ENCODE results near the gene PLD1.
"Not testable (repeated sequence)": the region's sequence is repeated elsewhere in the genome, so short reads cannot be mapped to it uniquely, and the experiment has no call there.

The PLD1 gene, protein sequence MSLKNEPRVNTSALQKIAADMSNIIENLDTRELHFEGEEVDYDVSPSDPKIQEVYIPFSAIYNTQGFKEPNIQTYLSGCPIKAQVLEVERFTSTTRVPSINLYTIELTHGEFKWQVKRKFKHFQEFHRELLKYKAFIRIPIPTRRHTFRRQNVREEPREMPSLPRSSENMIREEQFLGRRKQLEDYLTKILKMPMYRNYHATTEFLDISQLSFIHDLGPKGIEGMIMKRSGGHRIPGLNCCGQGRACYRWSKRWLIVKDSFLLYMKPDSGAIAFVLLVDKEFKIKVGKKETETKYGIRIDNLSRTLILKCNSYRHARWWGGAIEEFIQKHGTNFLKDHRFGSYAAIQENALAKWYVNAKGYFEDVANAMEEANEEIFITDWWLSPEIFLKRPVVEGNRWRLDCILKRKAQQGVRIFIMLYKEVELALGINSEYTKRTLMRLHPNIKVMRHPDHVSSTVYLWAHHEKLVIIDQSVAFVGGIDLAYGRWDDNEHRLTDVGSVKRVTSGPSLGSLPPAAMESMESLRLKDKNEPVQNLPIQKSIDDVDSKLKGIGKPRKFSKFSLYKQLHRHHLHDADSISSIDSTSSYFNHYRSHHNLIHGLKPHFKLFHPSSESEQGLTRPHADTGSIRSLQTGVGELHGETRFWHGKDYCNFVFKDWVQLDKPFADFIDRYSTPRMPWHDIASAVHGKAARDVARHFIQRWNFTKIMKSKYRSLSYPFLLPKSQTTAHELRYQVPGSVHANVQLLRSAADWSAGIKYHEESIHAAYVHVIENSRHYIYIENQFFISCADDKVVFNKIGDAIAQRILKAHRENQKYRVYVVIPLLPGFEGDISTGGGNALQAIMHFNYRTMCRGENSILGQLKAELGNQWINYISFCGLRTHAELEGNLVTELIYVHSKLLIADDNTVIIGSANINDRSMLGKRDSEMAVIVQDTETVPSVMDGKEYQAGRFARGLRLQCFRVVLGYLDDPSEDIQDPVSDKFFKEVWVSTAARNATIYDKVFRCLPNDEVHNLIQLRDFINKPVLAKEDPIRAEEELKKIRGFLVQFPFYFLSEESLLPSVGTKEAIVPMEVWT

DNA sequence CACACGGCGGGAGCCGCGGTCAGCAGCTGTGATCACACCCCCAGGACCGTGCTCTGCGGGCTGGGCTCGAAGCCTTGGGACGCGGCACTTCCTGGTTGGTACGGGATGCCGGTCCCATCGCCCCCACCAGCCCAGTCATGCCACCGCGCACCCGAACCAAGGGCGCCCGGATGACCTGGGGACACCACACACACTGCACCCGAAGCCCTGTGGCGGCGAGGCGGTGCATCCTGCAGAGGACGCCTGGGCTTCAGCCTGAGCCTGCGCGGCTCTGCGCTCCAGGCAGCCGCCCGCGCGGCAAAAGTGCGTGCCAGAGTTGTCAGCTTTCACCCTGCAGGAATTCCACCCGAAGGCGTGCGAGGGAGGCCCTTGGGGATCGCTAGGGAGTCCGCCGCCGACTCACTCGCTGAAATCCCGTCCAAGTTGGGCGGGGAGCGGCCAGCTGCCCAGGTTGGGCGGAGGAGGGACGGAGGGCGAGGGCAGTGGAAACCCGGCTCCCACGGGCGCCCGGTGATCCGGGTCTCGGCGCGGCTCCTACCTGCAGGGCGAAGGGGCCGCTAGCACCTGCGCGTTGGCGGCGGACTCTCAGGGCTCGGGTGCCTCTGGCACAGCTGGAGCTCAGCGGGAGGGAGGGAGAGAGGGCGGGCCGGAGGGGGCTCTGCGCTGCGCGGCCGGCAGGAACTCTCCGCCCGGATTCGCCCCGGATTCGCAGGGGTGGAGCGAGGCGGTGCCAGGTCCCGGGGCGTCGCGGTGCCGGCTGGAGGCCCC, at the start of gene PLD1:
TSS of gene PLD1 (minus strand) at position 623 of the 768 bp plus-strand sequence. CDS start 72,432 bp downstream, outside the sequence.
- Histone ChIP-seq H3K9ac (ENCODE audit: low read depth, low read length) (no peak within 1 kb of the TSS), H3K9me3 (ENCODE audit: control insufficient read depth, insufficient read depth, low read length) (no peaks in the 10 kb centered on the region), H3K4me1 (ENCODE audit: control insufficient read depth, insufficient read depth, low read length) (no peaks in the 10 kb centered on the region), H3K4me3 (ENCODE audit: low read depth, low read length) (peak within 1 kb of the TSS; percentile 79), H3K36me3 (ENCODE audit: control insufficient read depth, insufficient read depth, low read length) (no peaks in the 10 kb centered on the region), H3K27me3 (ENCODE audit: control insufficient read depth, insufficient read depth, low read length) (peaks cover 29% of the 10 kb centered on the region)

DNA sequence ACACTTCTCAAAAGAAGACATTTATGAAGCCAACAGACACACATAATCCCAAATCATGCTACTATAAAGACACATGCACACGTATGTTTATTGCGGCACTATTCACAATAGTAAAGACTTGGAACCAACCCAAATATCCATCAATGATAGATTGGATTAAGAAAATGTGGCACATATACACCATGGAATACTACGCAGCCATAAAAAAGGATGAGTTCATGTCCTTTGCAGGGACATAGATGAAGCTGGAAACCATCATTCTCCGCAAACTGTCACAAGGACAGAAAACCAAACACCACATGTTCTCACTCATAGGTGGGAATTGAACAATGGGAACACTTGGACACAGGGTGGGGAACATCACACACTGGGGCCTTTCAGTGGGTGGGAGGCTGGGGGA, 48.5 kb upstream of the PLD1 start:
- H3K9ac ChIP-seq (ENCODE audit: low read depth, low read length); H3K27me3 ChIP-seq (ENCODE audit: control insufficient read depth, insufficient read depth, low read length); H3K36me3 ChIP-seq (ENCODE audit: control insufficient read depth, insufficient read depth, low read length); H3K4me1 ChIP-seq (ENCODE audit: control insufficient read depth, insufficient read depth, low read length); H3K4me3 ChIP-seq (ENCODE audit: low read depth, low read length): not testable (repeated sequence)
- H3K9me3 ChIP-seq (ENCODE audit: control insufficient read depth, insufficient read depth, low read length): peaks cover 22% of the 10 kb centered on the region

DNA sequence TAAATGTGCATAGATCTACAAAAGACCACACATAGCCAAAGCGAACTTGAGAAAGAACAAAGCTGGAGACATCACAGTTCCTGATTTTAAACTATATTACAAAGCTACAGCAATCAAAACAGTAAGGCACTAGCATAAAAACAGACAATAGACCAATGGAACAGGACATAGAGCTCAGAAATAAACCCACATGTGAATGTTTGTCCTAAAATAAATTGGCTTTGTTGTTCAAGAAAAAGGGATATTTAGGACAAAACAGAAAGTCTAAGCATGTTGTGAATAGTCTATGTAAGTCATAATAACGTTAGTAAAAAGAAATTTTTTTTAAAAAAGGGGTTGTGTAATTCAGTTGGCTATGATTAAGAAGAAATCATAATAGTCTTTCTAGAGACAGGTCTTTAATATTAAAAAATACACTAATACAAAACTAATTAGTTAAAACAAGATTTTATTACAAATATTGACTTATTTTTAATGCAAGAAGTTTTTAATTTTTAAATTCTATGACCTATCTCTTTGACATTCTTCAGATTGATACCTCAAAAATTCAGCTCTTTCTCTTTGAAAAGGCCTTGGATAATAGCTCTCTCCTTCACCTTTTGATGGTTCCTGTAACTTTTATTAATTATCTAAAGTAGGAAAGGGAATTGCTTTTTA, 44.5 kb upstream of the PLD1 start:
- no peak overlapping the region for H3K4me3 ChIP-seq (ENCODE audit: low read depth, low read length)
- H3K27me3 ChIP-seq (ENCODE audit: control insufficient read depth, insufficient read depth, low read length): no peaks in the 10 kb centered on the region
- peaks cover 25% of the 10 kb centered on the region for H3K9me3 ChIP-seq (ENCODE audit: control insufficient read depth, insufficient read depth, low read length)
- no peaks in the 10 kb centered on the region for H3K4me1 ChIP-seq (ENCODE audit: control insufficient read depth, insufficient read depth, low read length)
- H3K36me3 ChIP-seq (ENCODE audit: control insufficient read depth, insufficient read depth, low read length): no peaks in the 10 kb centered on the region
- no peak overlapping the region for H3K9ac ChIP-seq (ENCODE audit: low read depth, low read length)

DNA sequence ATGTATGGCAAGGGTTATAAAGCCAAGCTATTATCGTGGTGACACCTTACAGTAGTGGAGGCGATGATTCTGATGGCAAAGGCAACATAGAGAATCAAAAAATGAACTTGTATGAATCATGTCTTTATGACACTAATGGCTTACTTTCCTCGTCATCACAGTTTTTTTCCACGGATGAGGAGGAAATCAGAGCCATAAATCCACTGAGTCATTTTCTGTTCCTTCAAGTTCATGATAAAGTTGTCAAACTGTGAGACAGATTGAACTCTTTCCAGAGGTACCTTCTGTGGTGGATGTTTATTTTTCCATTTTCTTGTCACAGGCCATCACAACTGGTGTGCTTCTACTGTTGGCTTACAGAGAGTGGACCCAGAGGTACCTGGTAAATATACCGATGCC, 41.4 kb upstream of the PLD1 start:
- no peaks in the 10 kb centered on the region for H3K27me3 ChIP-seq (ENCODE audit: control insufficient read depth, insufficient read depth, low read length)
- H3K36me3 ChIP-seq (ENCODE audit: control insufficient read depth, insufficient read depth, low read length): no peaks in the 10 kb centered on the region
- H3K4me3 ChIP-seq (ENCODE audit: low read depth, low read length): no peak overlapping the region
- no peak overlapping the region for H3K9ac ChIP-seq (ENCODE audit: low read depth, low read length)
- peaks cover 23% of the 10 kb centered on the region for H3K9me3 ChIP-seq (ENCODE audit: control insufficient read depth, insufficient read depth, low read length)
- H3K4me1 ChIP-seq (ENCODE audit: control insufficient read depth, insufficient read depth, low read length): no peaks in the 10 kb centered on the region

DNA sequence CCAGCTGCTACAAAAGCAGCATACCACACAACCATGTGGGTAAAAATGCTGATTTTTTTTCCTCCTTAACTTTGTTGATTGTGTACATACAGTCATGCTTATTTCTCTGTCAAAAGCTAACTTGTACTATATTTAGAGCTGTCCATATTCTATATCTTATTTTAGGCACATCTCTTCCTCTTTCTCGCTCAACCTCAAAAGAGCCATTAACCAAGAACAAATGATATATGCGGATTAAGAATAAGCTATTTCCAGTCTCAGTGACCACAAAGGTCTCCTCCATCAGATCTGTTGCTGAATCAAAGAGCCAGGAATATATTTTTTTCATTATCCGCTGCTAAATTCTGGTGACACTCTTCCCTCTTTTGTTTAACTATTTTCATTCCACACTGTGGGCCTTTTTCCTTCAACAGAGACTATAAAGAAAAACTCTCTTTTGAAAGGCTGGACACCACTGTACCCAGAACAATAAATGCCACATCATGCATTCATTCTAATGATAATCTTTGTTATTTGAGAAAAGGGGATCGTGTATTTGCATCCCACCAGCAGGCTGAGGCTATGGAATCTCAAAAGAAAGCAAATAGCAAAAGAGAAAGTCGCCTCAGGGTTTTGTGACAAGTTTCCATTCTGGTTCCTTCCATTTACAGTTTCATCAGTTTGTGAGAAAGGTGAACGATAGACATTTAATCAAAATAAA, 40.8 kb upstream of the PLD1 start:
- Histone ChIP-seq H3K4me1 (ENCODE audit: control insufficient read depth, insufficient read depth, low read length) (no peaks in the 10 kb centered on the region), H3K27me3 (ENCODE audit: control insufficient read depth, insufficient read depth, low read length) (no peaks in the 10 kb centered on the region), H3K4me3 (ENCODE audit: low read depth, low read length) (no peak overlapping the region), H3K9ac (ENCODE audit: low read depth, low read length) (no peak overlapping the region), H3K36me3 (ENCODE audit: control insufficient read depth, insufficient read depth, low read length) (no peaks in the 10 kb centered on the region), H3K9me3 (ENCODE audit: control insufficient read depth, insufficient read depth, low read length) (peaks cover 17% of the 10 kb centered on the region)

DNA sequence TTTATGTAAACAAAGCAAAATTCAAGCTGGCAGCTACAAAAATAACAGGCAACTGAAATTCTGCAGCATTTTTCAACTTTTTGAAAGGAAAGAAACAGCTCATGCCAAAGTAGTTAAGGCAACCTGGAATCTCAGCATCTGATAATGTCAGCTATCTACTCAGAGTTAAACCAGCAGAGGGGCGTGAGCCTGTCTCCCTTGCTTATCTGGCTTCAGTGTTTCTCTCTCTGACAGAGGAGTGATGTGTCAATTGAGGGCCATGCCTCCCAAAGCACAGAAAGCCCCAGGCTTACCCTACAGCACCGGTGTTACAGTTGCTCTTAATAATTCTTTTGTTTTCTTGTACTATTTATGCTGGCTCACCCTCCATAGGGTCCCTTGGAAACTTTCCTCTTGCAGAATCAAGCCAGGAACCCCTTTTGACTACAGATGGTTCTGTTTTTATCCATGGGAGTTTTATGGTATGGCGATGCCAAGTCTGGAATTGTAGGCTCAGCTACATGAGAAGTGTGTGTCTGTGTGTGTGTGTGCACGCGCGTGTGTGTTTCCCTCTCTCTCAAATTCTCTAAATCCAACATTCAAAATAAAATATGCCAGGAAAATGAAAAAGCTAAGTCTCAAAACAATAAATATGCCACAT, 40.2 kb upstream of the PLD1 start:
- Histone ChIP-seq H3K4me1 (ENCODE audit: control insufficient read depth, insufficient read depth, low read length) (no peaks in the 10 kb centered on the region), H3K9me3 (ENCODE audit: control insufficient read depth, insufficient read depth, low read length) (peaks cover 13% of the 10 kb centered on the region), H3K9ac (ENCODE audit: low read depth, low read length) (no peak overlapping the region), H3K27me3 (ENCODE audit: control insufficient read depth, insufficient read depth, low read length) (no peaks in the 10 kb centered on the region), H3K4me3 (ENCODE audit: low read depth, low read length) (no peak overlapping the region), H3K36me3 (ENCODE audit: control insufficient read depth, insufficient read depth, low read length) (no peaks in the 10 kb centered on the region)

DNA sequence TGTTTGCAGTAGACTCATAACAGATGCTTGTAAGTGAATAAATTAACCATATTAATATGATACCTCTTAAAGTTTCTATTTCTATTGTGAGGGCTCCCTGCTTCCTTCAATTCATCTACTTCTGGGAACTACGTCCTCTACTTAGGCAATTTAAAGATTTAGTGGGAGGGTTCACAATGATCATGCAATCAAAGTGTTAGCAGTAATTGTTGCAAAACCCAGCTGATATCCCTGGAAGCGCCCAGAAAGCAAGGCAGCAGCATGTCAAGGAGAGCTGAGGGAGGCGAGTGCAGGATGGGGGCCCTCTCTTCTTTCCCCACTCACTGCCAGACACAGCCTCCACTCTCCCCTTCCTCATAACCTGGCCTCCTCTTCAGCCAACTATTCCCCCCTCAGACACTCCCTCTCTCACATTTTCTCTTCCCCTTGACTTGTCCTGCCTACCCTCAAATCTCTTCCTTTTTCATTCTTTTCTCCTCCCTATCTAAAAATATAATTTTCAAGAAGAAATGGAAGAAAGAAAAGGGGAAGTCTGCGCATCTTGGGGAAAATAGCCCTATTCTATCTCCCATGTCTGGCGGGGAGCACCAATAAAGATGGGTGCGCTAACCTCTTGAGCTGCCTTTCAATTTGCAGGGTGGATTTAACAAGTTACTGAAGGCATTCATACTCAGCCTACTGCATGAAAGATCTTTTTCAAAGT, 39.5 kb upstream of the PLD1 start:
- Histone ChIP-seq H3K9ac (ENCODE audit: low read depth, low read length) (no peak overlapping the region), H3K9me3 (ENCODE audit: control insufficient read depth, insufficient read depth, low read length) (peaks cover 8% of the 10 kb centered on the region), H3K4me3 (ENCODE audit: low read depth, low read length) (no peak overlapping the region), H3K4me1 (ENCODE audit: control insufficient read depth, insufficient read depth, low read length) (no peaks in the 10 kb centered on the region), H3K27me3 (ENCODE audit: control insufficient read depth, insufficient read depth, low read length) (no peaks in the 10 kb centered on the region), H3K36me3 (ENCODE audit: control insufficient read depth, insufficient read depth, low read length) (no peaks in the 10 kb centered on the region)

DNA sequence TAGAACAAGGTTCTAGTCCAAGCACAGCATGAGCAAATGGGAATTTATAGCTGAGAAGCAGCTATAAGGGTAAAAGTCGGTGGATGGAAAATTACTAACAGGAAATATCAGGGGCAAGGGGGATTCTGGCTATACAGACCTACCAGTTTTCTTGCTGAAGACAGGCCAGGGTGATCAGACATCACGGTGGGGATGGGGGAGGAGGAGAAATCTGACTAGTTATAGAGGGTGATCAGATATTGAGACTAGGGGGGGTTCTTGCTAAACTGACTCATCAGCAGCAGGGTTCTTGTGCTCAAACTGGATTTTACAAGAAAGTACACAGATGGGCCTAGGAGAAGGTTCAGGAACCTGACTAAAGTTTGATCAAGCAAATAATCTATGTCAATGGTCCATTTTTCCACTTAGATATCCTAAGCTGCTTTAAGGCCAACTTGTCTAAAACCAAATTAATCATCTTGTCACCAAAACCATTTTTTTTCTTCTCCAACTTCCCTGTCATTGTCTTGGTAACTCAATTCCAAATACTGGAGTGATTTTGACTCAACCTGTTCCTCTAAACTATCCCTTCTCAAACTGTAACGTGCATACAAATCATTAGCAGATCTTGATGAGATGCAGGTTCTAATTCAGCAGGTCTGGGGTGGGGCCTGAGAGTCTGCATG, 37.4 kb upstream of the PLD1 start:
- Histone ChIP-seq H3K4me1 (ENCODE audit: control insufficient read depth, insufficient read depth, low read length) (no peaks in the 10 kb centered on the region), H3K9me3 (ENCODE audit: control insufficient read depth, insufficient read depth, low read length) (no peaks in the 10 kb centered on the region), H3K4me3 (ENCODE audit: low read depth, low read length) (no peak overlapping the region), H3K36me3 (ENCODE audit: control insufficient read depth, insufficient read depth, low read length) (no peaks in the 10 kb centered on the region), H3K27me3 (ENCODE audit: control insufficient read depth, insufficient read depth, low read length) (no peaks in the 10 kb centered on the region), H3K9ac (ENCODE audit: low read depth, low read length) (no peak overlapping the region)

DNA sequence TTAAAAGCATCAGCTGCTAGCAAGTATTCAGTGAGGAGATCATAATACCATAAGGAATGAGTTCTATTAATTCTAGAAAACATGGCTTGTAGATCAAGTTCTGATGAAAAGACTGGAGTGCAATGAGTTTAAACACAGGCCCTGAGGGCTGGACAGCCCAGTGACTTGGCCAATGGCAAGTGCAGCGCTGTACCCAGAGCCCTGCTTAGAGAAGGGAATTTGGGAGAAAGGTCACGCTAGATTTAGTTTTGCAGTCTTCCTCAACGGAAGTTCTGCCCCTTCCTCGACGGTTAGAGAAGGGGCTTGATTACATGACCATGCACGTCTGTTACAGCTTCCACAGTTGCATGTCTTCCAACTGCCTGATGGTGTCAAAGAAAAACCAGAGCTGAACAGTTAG, 36.9 kb upstream of the PLD1 start:
- no peaks in the 10 kb centered on the region for H3K36me3 ChIP-seq (ENCODE audit: control insufficient read depth, insufficient read depth, low read length)
- no peak overlapping the region for H3K9ac ChIP-seq (ENCODE audit: low read depth, low read length)
- no peak overlapping the region for H3K4me3 ChIP-seq (ENCODE audit: low read depth, low read length)
- H3K27me3 ChIP-seq (ENCODE audit: control insufficient read depth, insufficient read depth, low read length): no peaks in the 10 kb centered on the region
- H3K9me3 ChIP-seq (ENCODE audit: control insufficient read depth, insufficient read depth, low read length): no peaks in the 10 kb centered on the region
- no peaks in the 10 kb centered on the region for H3K4me1 ChIP-seq (ENCODE audit: control insufficient read depth, insufficient read depth, low read length)
